Esophagus squamous epithelium (tissue), 4 donors: ENCODE data around the gene SPAG17.

Experiments used
- POLR2A ChIP-seq, 4 donors: fragments of 450-650 bp; IDR thresholded peaks; one replicate each; pipeline ENCODE4 v1.6.1; 2017; ENCODE audit warnings: antibody characterized with exemption in 4 of 4, mild to moderate bottlenecking in 4 of 4, moderate library complexity in 3 of 4
- TF ChIP-seq, protein P1 (sequence below), 6 experiments: fragments of 450-650 bp in 4 of 6; fragments of 200-600 bp in 2 of 6; sonication (generic) in 2 of 6; IDR thresholded peaks; one replicate each; pipeline ENCODE4 v1.5.1; 2016 to 2019; ENCODE audit warnings: antibody characterized with exemption in 6 of 6, mild to moderate bottlenecking in 4 of 6, moderate library complexity in 4 of 6

DNA sequence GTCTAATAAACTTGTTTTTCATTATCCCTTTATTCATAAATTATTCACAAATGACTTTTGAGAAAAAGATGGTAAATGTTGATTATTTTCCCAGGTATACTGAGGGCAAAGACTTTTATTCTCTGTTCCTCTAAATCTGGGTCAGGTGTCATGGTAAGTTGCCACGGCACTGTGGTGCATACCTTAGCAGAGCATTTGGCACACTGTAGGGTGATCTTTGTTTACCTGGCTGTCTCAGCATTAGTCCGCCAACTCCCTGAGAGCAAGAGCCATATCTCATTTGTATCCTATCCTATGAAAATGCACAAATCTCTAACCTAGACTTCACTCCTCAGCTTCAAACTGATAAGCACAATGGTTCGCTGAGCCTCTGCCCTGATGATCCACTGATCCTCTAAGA is 280.5 kb downstream of the SPAG17 start:
- no peak for TF ChIP-seq POLR2A (IDR thresholded peaks at IDR 0.05)
- TF ChIP-seq, protein P1, sequence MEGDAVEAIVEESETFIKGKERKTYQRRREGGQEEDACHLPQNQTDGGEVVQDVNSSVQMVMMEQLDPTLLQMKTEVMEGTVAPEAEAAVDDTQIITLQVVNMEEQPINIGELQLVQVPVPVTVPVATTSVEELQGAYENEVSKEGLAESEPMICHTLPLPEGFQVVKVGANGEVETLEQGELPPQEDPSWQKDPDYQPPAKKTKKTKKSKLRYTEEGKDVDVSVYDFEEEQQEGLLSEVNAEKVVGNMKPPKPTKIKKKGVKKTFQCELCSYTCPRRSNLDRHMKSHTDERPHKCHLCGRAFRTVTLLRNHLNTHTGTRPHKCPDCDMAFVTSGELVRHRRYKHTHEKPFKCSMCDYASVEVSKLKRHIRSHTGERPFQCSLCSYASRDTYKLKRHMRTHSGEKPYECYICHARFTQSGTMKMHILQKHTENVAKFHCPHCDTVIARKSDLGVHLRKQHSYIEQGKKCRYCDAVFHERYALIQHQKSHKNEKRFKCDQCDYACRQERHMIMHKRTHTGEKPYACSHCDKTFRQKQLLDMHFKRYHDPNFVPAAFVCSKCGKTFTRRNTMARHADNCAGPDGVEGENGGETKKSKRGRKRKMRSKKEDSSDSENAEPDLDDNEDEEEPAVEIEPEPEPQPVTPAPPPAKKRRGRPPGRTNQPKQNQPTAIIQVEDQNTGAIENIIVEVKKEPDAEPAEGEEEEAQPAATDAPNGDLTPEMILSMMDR (IDR thresholded peaks at IDR 0.05) = no peak
